ENCODE data around the gene LRRC49.

LRRC49 gene

GRCh38 chr15:70876011-70876410, 16.6 kb upstream of the LRRC49 start:
- DNase-seq (ENCODE audit: low read depth, low spot score): no peak
- Histone ChIP-seq H3K36me3 (ENCODE audit: insufficient read depth, low read length) (no peaks in the 10 kb centered on the region), H3K4me3 (no peak overlapping the region), H3K9me3 (ENCODE audit: low read depth, low read length) (no peaks in the 10 kb centered on the region), H3K9ac (ENCODE audit: insufficient read length) (no peak overlapping the region), H3K27ac (no peak overlapping the region)
- no peak for TF ChIP-seq POLR2AphosphoS5 (IDR thresholded peaks at IDR 0.05; ENCODE audit: borderline replicate concordance, low read depth, low read length)
- no peak for TF ChIP-seq FOXP2 (optimal IDR thresholded peaks at IDR 0.05; ENCODE audit: control extremely low read depth, extremely low read length, insufficient read depth)
- TF ChIP-seq EZH2 (IDR thresholded peaks at IDR 0.05): no peak

DNA sequence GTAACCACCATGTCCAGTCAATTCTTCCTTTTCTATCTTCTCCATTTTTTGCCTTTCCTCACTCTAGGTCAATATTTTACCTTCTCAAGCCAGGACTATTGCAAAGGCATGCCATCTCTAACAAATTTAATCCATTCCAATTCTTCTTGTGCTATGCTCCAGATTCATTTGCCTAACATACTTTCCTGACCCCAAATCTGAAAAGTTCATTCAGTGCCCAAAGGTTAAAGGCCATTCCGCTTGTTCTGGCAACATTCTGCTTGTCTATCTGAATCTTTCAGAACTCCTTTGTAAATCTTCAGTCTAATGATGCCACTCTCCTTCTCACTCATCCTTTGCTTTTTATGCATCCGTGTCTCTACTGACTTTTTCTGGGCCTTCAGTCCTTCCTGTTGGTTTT, 15.9 kb upstream of the LRRC49 start:
- H3K36me3 ChIP-seq (ENCODE audit: insufficient read depth, low read length): no peaks in the 10 kb centered on the region
- TF ChIP-seq EZH2 (IDR thresholded peaks at IDR 0.05): no peak
- no peak for TF ChIP-seq POLR2AphosphoS5 (IDR thresholded peaks at IDR 0.05; ENCODE audit: borderline replicate concordance, low read depth, low read length)
- no peak for TF ChIP-seq FOXP2 (optimal IDR thresholded peaks at IDR 0.05; ENCODE audit: control extremely low read depth, extremely low read length, insufficient read depth)
- DNase-seq (ENCODE audit: low read depth, low spot score): no peak

DNA sequence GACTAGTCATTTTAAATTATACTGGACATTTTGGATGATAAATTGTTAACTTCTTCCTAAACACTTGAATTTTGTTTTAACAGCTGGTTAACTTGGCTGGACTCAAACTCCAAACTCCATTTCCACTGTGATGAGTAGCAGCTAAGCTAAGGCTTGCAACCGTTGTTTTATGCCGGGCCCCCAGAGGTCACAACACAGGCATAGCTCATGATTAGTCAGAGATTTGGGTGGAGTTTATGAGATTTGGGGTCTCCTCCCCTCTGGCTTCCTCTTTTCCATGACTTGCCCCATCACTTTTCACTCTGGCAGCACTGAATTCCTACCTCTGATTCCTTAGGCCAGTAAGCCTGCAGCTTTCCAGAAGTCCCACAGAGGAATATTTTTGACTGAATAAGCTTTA, 13.2 kb upstream of the LRRC49 start:
- DNase-seq (ENCODE audit: low read depth, low spot score): no peak
- Histone ChIP-seq H3K36me3 (ENCODE audit: insufficient read depth, low read length) (no peaks in the 10 kb centered on the region), H3K4me3 (no peak overlapping the region), H3K9ac (ENCODE audit: insufficient read length) (no peak overlapping the region), H3K27ac (no peak overlapping the region), H3K9me3 (ENCODE audit: low read depth, low read length) (no peaks in the 10 kb centered on the region)
- no peak for TF ChIP-seq POLR2AphosphoS5 (IDR thresholded peaks at IDR 0.05; ENCODE audit: borderline replicate concordance, low read depth, low read length)

More for the DNA sequence above, 15.9 kb upstream of the LRRC49 start:
- H3K4me3 ChIP-seq: no peak overlapping the region
- no peak overlapping the region for H3K27ac ChIP-seq
- H3K9ac ChIP-seq (ENCODE audit: insufficient read length): no peak overlapping the region
- no peaks in the 10 kb centered on the region for H3K9me3 ChIP-seq (ENCODE audit: low read depth, low read length)

GRCh38 chr15:70880781-70881180, 11.8 kb upstream of the LRRC49 start:
- Histone ChIP-seq H3K4me3 (no peak overlapping the region), H3K9me3 (ENCODE audit: low read depth, low read length) (no peaks in the 10 kb centered on the region), H3K27ac (no peak overlapping the region), H3K9ac (ENCODE audit: insufficient read length) (no peak overlapping the region), H3K36me3 (ENCODE audit: insufficient read depth, low read length) (no peaks in the 10 kb centered on the region)
- no peak for DNase-seq (ENCODE audit: low read depth, low spot score)
- no peak for TF ChIP-seq POLR2AphosphoS5 (IDR thresholded peaks at IDR 0.05; ENCODE audit: borderline replicate concordance, low read depth, low read length)
- no peak for TF ChIP-seq FOXP2 (optimal IDR thresholded peaks at IDR 0.05; ENCODE audit: control extremely low read depth, extremely low read length, insufficient read depth)
- no peak for TF ChIP-seq EZH2 (IDR thresholded peaks at IDR 0.05)

- H3K9ac ChIP-seq (ENCODE audit: insufficient read length): no peak overlapping the region
- DNase-seq (ENCODE audit: low read depth, low spot score): no peak
- no peaks in the 10 kb centered on the region for H3K9me3 ChIP-seq (ENCODE audit: low read depth, low read length)
- no peak for TF ChIP-seq FOXP2 (optimal IDR thresholded peaks at IDR 0.05; ENCODE audit: control extremely low read depth, extremely low read length, insufficient read depth)
- TF ChIP-seq POLR2AphosphoS5 (IDR thresholded peaks at IDR 0.05; ENCODE audit: borderline replicate concordance, low read depth, low read length): no peak
- TF ChIP-seq EZH2 (IDR thresholded peaks at IDR 0.05): no peak
- no peaks in the 10 kb centered on the region for H3K36me3 ChIP-seq (ENCODE audit: insufficient read depth, low read length)
- H3K27ac ChIP-seq: no peak overlapping the region
- H3K4me3 ChIP-seq: no peak overlapping the region
Measured at GRCh38 chr15:70882361-70882760, 10.3 kb upstream of the LRRC49 start.

DNA sequence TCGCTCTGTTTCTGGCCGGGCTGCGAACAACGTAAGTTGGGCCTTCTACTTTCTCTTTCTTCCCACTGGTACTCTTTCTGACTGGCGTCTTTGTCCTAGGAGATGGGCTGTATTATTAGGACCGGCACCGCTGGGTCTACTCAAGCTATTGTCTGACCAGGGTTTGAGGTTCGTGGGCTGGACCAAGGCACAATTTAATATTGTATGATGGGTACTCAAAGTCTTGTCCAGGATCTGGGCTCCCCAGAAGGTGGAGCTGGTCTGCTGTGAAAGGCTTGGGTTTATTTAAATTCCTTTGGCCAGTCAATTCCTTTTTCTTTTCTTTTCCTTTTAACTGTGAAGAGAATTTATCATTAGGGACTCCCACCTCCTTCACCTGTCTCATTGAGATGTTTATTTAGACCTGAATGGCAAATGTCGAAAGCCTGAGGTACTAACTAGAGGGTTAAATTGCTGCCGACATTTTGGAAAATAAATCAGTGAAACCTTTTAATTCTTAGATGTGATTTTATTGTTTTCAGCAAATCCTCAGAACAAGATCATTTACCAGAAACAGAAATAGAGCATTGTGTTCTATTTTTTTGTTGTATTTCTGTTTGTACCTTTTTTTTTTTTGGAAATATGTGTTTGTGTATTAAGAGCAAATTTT, 410 bp downstream of the LRRC49 start:
- Histone ChIP-seq H3K27ac (no peak overlapping the region), H3K9ac (ENCODE audit: insufficient read length) (no peak overlapping the region), H3K36me3 (ENCODE audit: insufficient read depth, low read length) (no peaks in the 10 kb centered on the region), H3K9me3 (ENCODE audit: low read depth, low read length) (no peaks in the 10 kb centered on the region), H3K4me3 (peak overlapping the region; percentile 76)
- DNase-seq (ENCODE audit: low read depth, low spot score): no peak
- TF ChIP-seq POLR2AphosphoS5 (IDR thresholded peaks at IDR 0.05; ENCODE audit: borderline replicate concordance, low read depth, low read length) (no peak), FOXP2 (optimal IDR thresholded peaks at IDR 0.05; ENCODE audit: control extremely low read depth, extremely low read length, insufficient read depth) (no peak), EZH2 (IDR thresholded peaks at IDR 0.05) (no peak)

GRCh38 chr15:70902107-70902506, 9.5 kb downstream of the LRRC49 start:
- no peak overlapping the region for H3K9ac ChIP-seq (ENCODE audit: insufficient read length)
- TF ChIP-seq POLR2AphosphoS5 (IDR thresholded peaks at IDR 0.05; ENCODE audit: borderline replicate concordance, low read depth, low read length) (no peak), FOXP2 (optimal IDR thresholded peaks at IDR 0.05; ENCODE audit: control extremely low read depth, extremely low read length, insufficient read depth) (no peak), EZH2 (IDR thresholded peaks at IDR 0.05) (no peak)
- H3K36me3 ChIP-seq (ENCODE audit: insufficient read depth, low read length): no peaks in the 10 kb centered on the region
- no peak overlapping the region for H3K27ac ChIP-seq
- DNase-seq (ENCODE audit: low read depth, low spot score): no peak
- no peak overlapping the region for H3K4me3 ChIP-seq
- no peaks in the 10 kb centered on the region for H3K9me3 ChIP-seq (ENCODE audit: low read depth, low read length)

GRCh38 chr15:70906842-70907241, 14.2 kb downstream of the LRRC49 start:
- H3K9ac ChIP-seq (ENCODE audit: insufficient read length): no peak overlapping the region
- peaks cover 8% of the 10 kb centered on the region; the same call in 1 of the 2 replicates for H3K9me3 ChIP-seq (ENCODE audit: low read depth, low read length)
- peaks cover 2% of the 10 kb centered on the region; the same call in 1 of the 2 replicates for H3K36me3 ChIP-seq (ENCODE audit: insufficient read depth, low read length)
- TF ChIP-seq EZH2 (IDR thresholded peaks at IDR 0.05) (no peak), FOXP2 (optimal IDR thresholded peaks at IDR 0.05; ENCODE audit: control extremely low read depth, extremely low read length, insufficient read depth) (no peak), POLR2AphosphoS5 (IDR thresholded peaks at IDR 0.05; ENCODE audit: borderline replicate concordance, low read depth, low read length) (no peak)
- no peak for DNase-seq (ENCODE audit: low read depth, low spot score)
- H3K4me3 ChIP-seq: no peak overlapping the region
- no peak overlapping the region for H3K27ac ChIP-seq
